GM21576 (cell line): ENCODE measurements around the gene OR8S1.
"Not testable (repeated sequence)": the region's sequence is repeated elsewhere in the genome, so short reads cannot be mapped to it uniquely, and the experiment has no call there.

ENCODE experiments used
- ATAC-seq: cut with Tn5 transposase; IDR thresholded peaks from one replicate; pipeline ENCODE4 v1.9.1; 2021; ENCODE audit warnings: mild to moderate bottlenecking, moderate library complexity; ENCODE audit not compliant: unreplicated experiment

The OR8S1 gene

DNA sequence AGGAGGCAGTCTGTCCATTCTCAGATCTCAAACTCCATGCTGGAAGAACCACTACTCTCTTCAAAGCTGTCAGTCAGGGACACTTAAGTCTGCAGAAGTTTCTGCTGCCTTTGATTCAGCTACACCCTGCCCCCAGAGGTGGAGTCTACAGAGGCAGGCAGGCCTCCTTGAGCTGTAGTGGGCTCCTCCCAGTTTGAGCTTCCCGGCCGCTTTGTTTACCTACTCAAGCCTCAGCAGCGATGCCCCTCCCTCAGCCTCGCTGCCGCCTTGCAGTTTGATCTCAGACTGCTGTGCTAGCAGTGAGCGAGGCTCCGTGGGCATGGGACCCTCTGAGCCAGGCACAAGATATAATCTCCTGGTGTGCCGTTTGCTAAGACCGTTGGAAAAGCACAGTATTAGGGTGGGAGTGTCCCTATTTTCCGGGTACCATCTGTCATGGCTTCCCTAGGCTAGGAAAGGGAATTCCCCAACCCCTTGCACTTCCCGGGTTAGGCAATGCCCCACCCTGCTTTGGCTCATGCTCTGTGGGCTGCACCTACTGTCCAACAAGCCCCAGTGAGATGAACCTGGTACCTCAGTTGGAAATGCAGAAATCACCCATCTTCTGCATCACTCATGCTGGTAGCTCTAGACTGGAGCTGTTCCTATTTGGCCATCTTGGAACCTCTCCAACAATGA is 28.4 kb downstream of the OR8S1 start:
- ATAC-seq = not testable (repeated sequence)

DNA sequence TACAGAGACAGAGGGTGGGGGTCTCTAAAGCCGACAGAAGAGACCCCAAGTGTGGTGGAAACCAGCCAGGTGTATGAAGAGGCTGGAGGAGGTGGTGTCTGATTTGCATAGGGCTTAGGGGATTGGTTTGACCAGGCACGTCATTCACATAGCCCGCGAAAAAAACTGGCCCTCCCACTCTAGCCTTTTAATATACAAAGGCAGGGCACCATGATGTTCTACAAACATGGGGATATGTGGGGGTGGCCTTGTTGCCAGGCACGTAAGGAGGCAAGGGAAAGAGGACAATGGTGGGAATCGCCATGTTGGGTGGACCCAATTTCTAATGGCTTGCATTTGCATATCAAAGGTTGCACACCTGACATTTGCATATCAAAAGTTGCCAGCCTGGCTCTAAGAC is 31.2 kb downstream of the OR8S1 start:
- ATAC-seq = no peak

- no peak for ATAC-seq
Observed at GRCh38 chr12:48557919-48558318, 32.5 kb downstream of the OR8S1 start.

DNA sequence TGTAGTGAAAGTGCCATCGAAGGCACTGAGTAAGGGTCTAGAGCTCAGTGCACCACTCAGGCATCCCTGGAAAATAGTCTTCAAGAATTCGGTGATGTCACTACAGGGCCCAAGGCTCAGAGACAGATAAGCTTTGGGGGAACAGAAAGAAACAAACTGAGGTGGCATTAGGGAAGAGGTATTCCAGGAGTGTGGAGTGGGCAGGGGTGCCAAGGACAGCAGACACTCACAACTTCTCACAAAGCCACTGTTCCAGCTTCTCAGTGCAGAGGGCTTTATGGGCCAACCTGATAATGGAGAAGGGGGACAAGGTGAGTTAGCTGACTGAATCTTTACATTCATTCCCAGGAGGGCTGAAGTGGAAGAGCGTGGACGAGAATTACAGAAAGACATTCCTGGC is 42.3 kb downstream of the OR8S1 start:
- ATAC-seq = no peak

DNA sequence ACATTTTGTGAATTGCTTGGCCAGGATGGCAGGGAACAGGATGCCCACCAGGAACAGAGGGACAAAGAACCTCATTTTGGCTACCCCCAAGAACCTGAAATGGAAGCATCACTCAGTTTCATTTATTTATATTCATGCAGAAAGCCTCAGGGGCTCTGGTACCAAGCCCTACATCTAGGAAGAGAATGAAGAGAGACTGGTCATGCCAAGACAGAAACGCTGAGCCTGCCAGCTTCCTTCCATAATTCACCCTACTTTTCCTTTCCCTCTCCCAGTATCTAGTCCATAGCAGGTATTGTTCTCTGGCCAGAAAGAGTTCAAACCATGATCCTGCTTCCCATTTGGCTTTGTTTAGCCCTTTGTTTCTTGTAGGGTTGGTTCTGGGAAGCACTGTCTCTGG is 44.5 kb downstream of the OR8S1 start, which contains the start of gene LALBA:
Gene LALBA (minus strand): TSS at position 101 of the 400 bp plus-strand sequence. CDS start 26 bp downstream, at position 75.
- ATAC-seq = no peak

GRCh38 chr12:48572326-48572725 is 46.9 kb downstream of the OR8S1 start:
- ATAC-seq = no peak
